ENCODE results near the gene PTCH2. TPM values are rescaled to one million over a fixed set of nuclear protein-coding genes. Genes with fewer than 3 reads are reported as not detected.

The PTCH2 gene
- total RNA-seq, 1 experiment from 2014 or later, result 0.79 TPM

GRCh38 chr1:44846985-44847384, 3.9 kb upstream of the PTCH2 start:
- no peak overlapping the region for H2BK15ac ChIP-seq (ENCODE audit: low read depth, low read length)
- H3K4me1 ChIP-seq (ENCODE audit: insufficient read depth, low read length), result no peaks in the 10 kb centered on the region
- no peak overlapping the region for H3K27ac ChIP-seq (ENCODE audit: insufficient read length, low read depth, low read length)
- TF ChIP-seq CTCF (conservative IDR thresholded peaks at IDR 0.05), result no peak
- peaks cover 2% of the 10 kb centered on the region; the same call in 1 of the 2 replicates for H3K27me3 ChIP-seq (ENCODE audit: insufficient read depth, low read length)
- H3K4me2 ChIP-seq (ENCODE audit: insufficient read depth, insufficient read length, low read length), result no peak overlapping the region
- peaks cover 11% of the 10 kb centered on the region for H3K23me2 ChIP-seq (ENCODE audit: insufficient read length, low read depth, low read length, poor library complexity, severe bottlenecking)
- Mint-ChIP-seq H3K36me3 (ENCODE audit: insufficient read depth in 1 of 3, low read depth in 3 of 3) (no peaks in the 10 kb centered on the region), H3K27me3 (ENCODE audit: low read depth) (peaks cover 7% of the 10 kb centered on the region), H3K4me3 (no peak overlapping the region), H3K4me1 (peaks cover 9 to 17% of the 10 kb centered on the region in 2 experiments), H3K9me3 (no peaks in the 10 kb centered on the region), H3K27ac (no peak overlapping the region)
- H3K56ac ChIP-seq (ENCODE audit: insufficient read length, low read depth, low read length), result no peak overlapping the region
- no peak overlapping the region for H3K18ac ChIP-seq (ENCODE audit: insufficient read length, low read depth, low read length)
- no peak overlapping the region for H3K4ac ChIP-seq (ENCODE audit: low read depth, low read length)
- H2AK5ac ChIP-seq (ENCODE audit: insufficient read length, low read length), result no peak overlapping the region
- H3K9ac ChIP-seq (ENCODE audit: extremely low read depth, insufficient read length, low read length), result no peak overlapping the region
- no peaks in the 10 kb centered on the region for H3K9me3 ChIP-seq (ENCODE audit: control insufficient read depth, low read depth, low read length)
- H4K91ac ChIP-seq (ENCODE audit: insufficient read length, low read depth, low read length), result no peak overlapping the region
- no peak overlapping the region for H3T11ph ChIP-seq (ENCODE audit: low read length)
- H4K5ac ChIP-seq (ENCODE audit: insufficient read length, low read depth, low read length), result no peak overlapping the region
- H2AFZ ChIP-seq (ENCODE audit: low read length), result no peak overlapping the region
- H4K8ac ChIP-seq (replicated peaks; ENCODE audit: insufficient read length, low read depth, low read length), result no peak overlapping the region
- H2BK5ac ChIP-seq (ENCODE audit: insufficient read length, low read length), result no peak overlapping the region
- no peak overlapping the region for H2BK120ac ChIP-seq (ENCODE audit: low read depth, low read length, poor library complexity, severe bottlenecking)
- H3K79me1 ChIP-seq (ENCODE audit: insufficient read depth, low read depth, low read length, poor library complexity, severe bottlenecking), result no peaks in the 10 kb centered on the region
- H3K14ac ChIP-seq (ENCODE audit: insufficient read depth, low read length), result no peak overlapping the region
- no peak overlapping the region for H3K23ac ChIP-seq (ENCODE audit: insufficient read length, low read depth, low read length)
- WGBS (ENCODE audit: extremely low coverage, insufficient read length, low lambda C conversion rate), result no CpG with 5 or more reads among the region's 1 CpG
- H2BK12ac ChIP-seq (ENCODE audit: insufficient read length, low read depth, low read length), result no peak overlapping the region
- H3K79me2 ChIP-seq (ENCODE audit: insufficient read depth, low read length), result no peaks in the 10 kb centered on the region
- H2BK20ac ChIP-seq (ENCODE audit: low read depth, low read length, poor library complexity, severe bottlenecking), result no peak overlapping the region
- no peaks in the 10 kb centered on the region for H4K20me1 ChIP-seq (ENCODE audit: control insufficient read depth, insufficient read depth, insufficient read length)
- no peak for DNase-seq
